IMR-90 (cell line): ENCODE results near the gene RPTOR. TPM values are rescaled to one million over a fixed set of nuclear protein-coding genes. Genes with fewer than 3 reads are reported as not detected.
A peak's percentile ranks its signal among the peaks of the same experiment; 100 is the strongest.

Experiments used
- ATAC-seq: fragments of 200-7000 bp; cut with Tn5 transposase; 2 replicates; pipeline ENCODE4 v1.9.1; 2020; ENCODE audit warnings: low read depth, mild to moderate bottlenecking, moderate library complexity
- BruUV-seq: library from RNA; stranded (reverse); fragments of 400-500 nt; replicated peaks from 2 replicates; lab custom pipeline; 2021; lab: Mats Ljungman, UMichigan
- CTCF ChIA-PET: fragments of 300-600 bp; formaldehyde crosslinking; extraction: SDS; loops from one replicate; lab custom pipeline; 2021; ENCODE audit warnings: antibody characterized with exemption; lab: Yijun Ruan, JAX
- POLR2A ChIA-PET: fragments of 300-600 bp; sonication (Branson Sonifier 250); formaldehyde crosslinking; loops from one replicate; lab custom pipeline; 2022; ENCODE audit warnings: antibody characterized with exemption; ENCODE audit not compliant: unreplicated experiment; lab: Charles Lee
- DNase-seq: peaks from one replicate; pipeline ENCODE4 v3.0.0; 2013
- H2AFZ ChIP-seq: replicated peaks from 2 replicates; pipeline ENCODE3; 2013; ENCODE audit warnings: low read length, mild to moderate bottlenecking; ENCODE audit not compliant: poor library complexity
- H2AK5ac ChIP-seq: 2 replicates; pipeline ENCODE4 v1.6.1; 2013; ENCODE audit warnings: low read depth, low read length, inconsistent platforms
- H2AK9ac ChIP-seq: replicated peaks from 2 replicates; pipeline ENCODE3; 2013; ENCODE audit warnings: mild to moderate bottlenecking, low read depth, low read length, moderate library complexity; ENCODE audit not compliant: poor library complexity
- H2BK120ac ChIP-seq: 2 replicates; pipeline ENCODE4 v1.6.1; 2013; ENCODE audit warnings: low read depth, low read length, inconsistent platforms
- H2BK15ac ChIP-seq: 3 replicates; pipeline ENCODE4 v1.6.1; 2013; ENCODE audit warnings: low read depth, low read length, inconsistent platforms
- H2BK20ac ChIP-seq: 2 replicates; pipeline ENCODE4 v1.6.1; 2013; ENCODE audit warnings: low read depth, mild to moderate bottlenecking, inconsistent platforms, low read length, moderate library complexity
- H2BK5ac ChIP-seq: 2 replicates; pipeline ENCODE4 v1.6.1; 2013; ENCODE audit warnings: mild to moderate bottlenecking, low read depth, low read length, inconsistent platforms; ENCODE audit not compliant: poor library complexity, severe bottlenecking
- H3K14ac ChIP-seq: replicated peaks from 2 replicates; pipeline ENCODE4 v1.6.1; 2013; ENCODE audit warnings: low read depth, low read length, inconsistent platforms
- H3K18ac ChIP-seq: 2 replicates; pipeline ENCODE4 v1.6.1; 2013; ENCODE audit warnings: low read depth, low read length, control low read depth
- H3K23ac ChIP-seq: 2 replicates; pipeline ENCODE4 v1.6.1; 2013; ENCODE audit warnings: low read depth, low read length, inconsistent platforms
- H3K27ac ChIP-seq: 2 replicates; pipeline ENCODE4 v1.5.1; 2013; ENCODE audit warnings: mild to moderate bottlenecking, control low read depth, low read length; ENCODE audit not compliant: insufficient read depth
- H3K27me3 ChIP-seq: 2 replicates; pipeline ENCODE4 v1.6.1; 2013; ENCODE audit warnings: low read length; ENCODE audit not compliant: control insufficient read depth, insufficient read depth
- H3K36me3 ChIP-seq: 2 replicates; pipeline ENCODE4 v1.6.1; 2013; ENCODE audit warnings: low read length, mixed read lengths; ENCODE audit not compliant: control insufficient read depth, insufficient read depth
- H3K4ac ChIP-seq: 2 replicates; pipeline ENCODE4 v1.6.1; 2013; ENCODE audit warnings: low read depth, low read length, inconsistent platforms
- H3K4me1 ChIP-seq: 2 replicates; pipeline ENCODE4 v1.6.1; 2013; ENCODE audit warnings: low read length, mixed read lengths; ENCODE audit not compliant: control insufficient read depth, insufficient read depth
- H3K4me2 ChIP-seq: 2 replicates; pipeline ENCODE4 v1.6.1; 2013; ENCODE audit warnings: low read depth, mild to moderate bottlenecking, control low read depth, low read length, moderate library complexity
- H3K4me3 ChIP-seq: 2 replicates; pipeline ENCODE4 v1.5.1; 2013; ENCODE audit warnings: low read depth, mild to moderate bottlenecking, control low read depth, low read length, moderate library complexity; ENCODE audit not compliant: insufficient read depth
- H3K56ac ChIP-seq: 2 replicates; pipeline ENCODE4 v1.6.1; 2013; ENCODE audit warnings: low read length, inconsistent platforms; ENCODE audit not compliant: insufficient read depth; ENCODE audit errors: extremely low read depth
- H3K79me1 ChIP-seq, 2 experiments: 2 replicates each; pipeline ENCODE4 v1.6.1; 2013; ENCODE audit warnings: low read length in 2 of 2, inconsistent platforms in 1 of 2, low read depth in 1 of 2
- H3K9ac ChIP-seq: 2 replicates; pipeline ENCODE4 v1.6.1; 2013; ENCODE audit warnings: low read depth, low read length, control low read depth
- H3K9me1 ChIP-seq: 2 replicates; pipeline ENCODE4 v1.6.1; 2013; ENCODE audit warnings: low read length, inconsistent platforms; ENCODE audit not compliant: insufficient read depth
- H3K9me3 ChIP-seq: 2 replicates; pipeline ENCODE4 v1.6.1; 2013; ENCODE audit warnings: low read length; ENCODE audit not compliant: control insufficient read depth, insufficient read depth
- H4K20me1 ChIP-seq: 2 replicates; pipeline ENCODE4 v1.6.1; 2013; ENCODE audit warnings: low read length, inconsistent platforms; ENCODE audit not compliant: insufficient read depth
- H4K5ac ChIP-seq: 2 replicates; pipeline ENCODE4 v1.6.1; 2013; ENCODE audit warnings: mild to moderate bottlenecking, low read depth, low read length, control low read depth
- H4K8ac ChIP-seq, 2 experiments: 2 replicates each; pipeline ENCODE4 v1.6.1; 2013; ENCODE audit warnings: low read depth in 2 of 2, low read length in 2 of 2, control low read depth in 1 of 2, inconsistent platforms in 1 of 2
- H4K91ac ChIP-seq: 2 replicates; pipeline ENCODE4 v1.6.1; 2013; ENCODE audit warnings: low read depth, low read length, inconsistent platforms; ENCODE audit not compliant: insufficient read depth
- BHLHE40 ChIP-seq: fragments of 150-350 bp; IDR thresholded peaks from 2 replicates; pipeline ENCODE4 v1.6.1; 2016; ENCODE audit warnings: mild to moderate bottlenecking, low read depth, low read length
- CTCF ChIP-seq: conservative IDR thresholded peaks from 2 replicates; pipeline ENCODE4 v1.5.1; 2012; ENCODE audit warnings: mild to moderate bottlenecking, low read depth, low read length, improper control_type of control experiment
- FOS ChIP-seq: fragments of 150-350 bp; IDR thresholded peaks from 2 replicates; pipeline ENCODE4 v1.6.1; 2016; ENCODE audit warnings: low read depth, low read length
- MAFK ChIP-seq: IDR thresholded peaks from 2 replicates; pipeline ENCODE4 v1.6.1; 2012; ENCODE audit warnings: low read depth, low read length, improper control_type of control experiment
- MAZ ChIP-seq: IDR thresholded peaks from 2 replicates; pipeline ENCODE4 v1.6.1; 2012; ENCODE audit warnings: low read depth, mild to moderate bottlenecking, low read length, improper control_type of control experiment, moderate library complexity, borderline replicate concordance
- MXI1 ChIP-seq: IDR thresholded peaks from 2 replicates; pipeline ENCODE4 v1.6.1; 2012; ENCODE audit warnings: low read depth, mild to moderate bottlenecking, low read length, moderate library complexity, borderline replicate concordance
- POLR2A ChIP-seq: IDR thresholded peaks from 2 replicates; pipeline ENCODE4 v1.6.1; 2012; ENCODE audit warnings: mild to moderate bottlenecking, low read depth, low read length
- RAD21 ChIP-seq: IDR thresholded peaks from 2 replicates; pipeline ENCODE4 v1.6.1; 2012; ENCODE audit warnings: low read length, improper control_type of control experiment
- RCOR1 ChIP-seq: IDR thresholded peaks from 2 replicates; pipeline ENCODE4 v1.6.1; 2012; ENCODE audit warnings: mild to moderate bottlenecking, low read length, improper control_type of control experiment; ENCODE audit not compliant: insufficient replicate concordance
- RFX5 ChIP-seq: IDR thresholded peaks from 2 replicates; pipeline ENCODE4 v1.8.0; 2012; ENCODE audit warnings: low read depth, mild to moderate bottlenecking, low read length, moderate library complexity
- USF2 ChIP-seq: fragments of 150-350 bp; IDR thresholded peaks from 2 replicates; pipeline ENCODE4 v1.6.1; 2017; ENCODE audit warnings: mild to moderate bottlenecking, antibody characterized with exemption, low read length, low read depth
- WGBS, 2 experiments: methylation state at CpG; one replicate each; pipeline versions ENCODE4 v1.1.5 to v1.1.7; 2013; ENCODE audit warnings: missing lambda C conversion rate in 2 of 2; ENCODE audit not compliant: insufficient read length in 1 of 2; ENCODE audit errors: extremely low coverage in 2 of 2; 5-methylcytosine and 5-hydroxymethylcytosine counted together
- dilution Hi-C: fragments of 300-500 bp; cut with HindIII; formaldehyde crosslinking; loops from one replicate; pipeline ENCODE4 v1.14.3; 2018; ENCODE audit warnings: low sequenced_read_pairs; ENCODE audit not compliant: unreplicated experiment
- in situ Hi-C: fragments of 300-500 bp; cut with MboI; formaldehyde crosslinking; loops from 3 replicates; pipeline ENCODE4 v1.14.3; 2019; ENCODE audit warnings: low sequenced_read_pairs, inconsistent platforms, mixed read lengths
- intact Hi-C: fragments of 100-400 bp; cut with micrococcal nuclease; formaldehyde crosslinking; loops from 2 replicates; pipeline ENCODE4 v1.10.0; 2022
- polyA plus RNA-seq, 3 experiments: library from polyadenylated mRNA; depleted of rRNA; stranded (reverse); fragments of >200 nt; gene quantifications; 2 replicates each; pipeline ENCODE4 v1.2.3, GENCODE V29; 2012; ENCODE audit warnings: low replicate concordance in 1 of 3
- total RNA-seq: library from RNA; depleted of rRNA; stranded (reverse); fragments of >200 nt; gene quantifications from 2 replicates; pipeline ENCODE4 v1.2.3, GENCODE V29; 2012

Gene RPTOR
- total and polyA plus RNA-seq, 2 of the 4 experiments (the other 2 are of a cell fraction): 10.8 to 14.7 TPM

GRCh38 chr17:80990921-80991644 is 446.4 kb downstream of the RPTOR start (continued):
- no peak for TF ChIP-seq BHLHE40

GRCh38 chr17:80991645-80992076 is 447.0 kb downstream of the RPTOR start, which contains the start of gene CHMP6:
Gene CHMP6, plus strand, starts transcription at chr17:80991841. Its CDS starts 78 bp downstream, at chr17:80991919.
- Histone ChIP-seq H4K91ac (peak within 1 kb of the TSS; percentile 87), H3K27ac (peak within 1 kb of the TSS; percentile 85), H3K4ac (peak within 1 kb of the TSS; percentile 94), H3K9me3 (no peaks in the 10 kb centered on the region), H2BK15ac (0 out of 3 replicates have a peak within 1 kb of the TSS, but pooled peaks have one; percentile 85), H3K4me1 (peaks cover 5% of the 10 kb centered on the region), H4K5ac (peak within 1 kb of the TSS; percentile 98), H3K36me3 (peaks cover 15% of the 10 kb centered on the region), H3K18ac (peak within 1 kb of the TSS; percentile 94), H4K20me1 (no peaks in the 10 kb centered on the region; the same call in 1 of the 2 replicates), H4K8ac (peak within 1 kb of the TSS; percentile 99), H3K4me2 (peak within 1 kb of the TSS; percentile 94), H2AK9ac (peak within 1 kb of the TSS; percentile 96), H2BK20ac (no peak within 1 kb of the TSS), H3K9me1 (no peaks in the 10 kb centered on the region), H3K9ac (peak within 1 kb of the TSS; percentile 98), H2BK120ac (peak within 1 kb of the TSS; percentile 85), H3K27me3 (no peaks in the 10 kb centered on the region), H3K79me1 (peaks cover 14 to 26% of the 10 kb centered on the region in 2 experiments; a peak in 3 of 4 replicates), H2BK5ac (peak within 1 kb of the TSS; percentile 82), H3K23ac (peak within 1 kb of the TSS; percentile 86), H3K56ac (peak within 1 kb of the TSS; percentile 81), H2AK5ac (peak within 1 kb of the TSS; percentile 79; the same call in 1 of the 2 replicates), H3K14ac (peak within 1 kb of the TSS; percentile 99), H2AFZ (peak within 1 kb of the TSS; percentile 100), H3K4me3 (peak within 1 kb of the TSS; percentile 87)
- in situ Hi-C loops (no loop called here), dilution Hi-C loops (no loop called here), intact Hi-C loops (no loop called here)
- DNase-seq (peak; percentile 76), ATAC-seq (peak; percentile 83)
- TF ChIP-seq MAFK: no peak
- TF ChIP-seq POLR2A: no peak
- TF ChIP-seq MXI1: no peak
- no peak for TF ChIP-seq RAD21
- TF ChIP-seq RFX5: no peak
- TF ChIP-seq RCOR1: peak; percentile 91
- no peak for TF ChIP-seq FOS
- peak; percentile 58; the same call in 1 of the 2 replicates for TF ChIP-seq MAZ
- TF ChIP-seq CTCF: peak; percentile 33; the same call in 1 of the 2 replicates
- no peak for TF ChIP-seq USF2
- WGBS, 2 experiments: 0% methylated on average over 45 of the region's 66 CpGs; no CpG with 5 or more reads in 1 of the 2 experiments
- CTCF ChIA-PET: no interaction called here
- POLR2A ChIA-PET: no interaction called here
- no TSS peak for BruUV-seq
